Hepatocyte (in vitro differentiated cells): Measurements from ENCODE around the gene ACACB. TPM values are rescaled to one million over a fixed set of nuclear protein-coding genes. Genes with fewer than 3 reads are reported as not detected.

Source experiments
- DNase-seq: peaks from one replicate; pipeline ENCODE4 v3.0.0-alpha.2; 2016; ENCODE audit warnings: low spot score
- H2AFZ ChIP-seq: fragments of 200-600 bp; sonication (generic); 2 replicates; pipeline ENCODE4 v1.6.0; 2016; ENCODE audit warnings: antibody characterized with exemption, mild to moderate bottlenecking
- H3K27ac ChIP-seq: fragments of 200-600 bp; sonication (generic); 2 replicates; pipeline ENCODE4 v1.5.1; 2016; ENCODE audit warnings: mild to moderate bottlenecking
- H3K27me3 ChIP-seq: fragments of 200-600 bp; sonication (generic); 2 replicates; pipeline ENCODE4 v1.6.1; 2016
- H3K36me3 ChIP-seq: fragments of 200-600 bp; sonication (generic); replicated peaks from 2 replicates; pipeline ENCODE4 v1.5.1; 2016; ENCODE audit warnings: low read depth; ENCODE audit not compliant: insufficient read depth
- H3K4me1 ChIP-seq: fragments of 200-600 bp; sonication (generic); 2 replicates; pipeline ENCODE4 v1.5.1; 2016; ENCODE audit warnings: mild to moderate bottlenecking, moderate library complexity; ENCODE audit not compliant: insufficient read depth
- H3K4me2 ChIP-seq: fragments of 200-600 bp; sonication (generic); 2 replicates; pipeline ENCODE4 v1.6.0; 2016
- H3K4me3 ChIP-seq: fragments of 200-600 bp; sonication (generic); 2 replicates; pipeline ENCODE4 v1.5.1; 2016; ENCODE audit warnings: mild to moderate bottlenecking
- H3K79me2 ChIP-seq: fragments of 200-600 bp; sonication (generic); 2 replicates; pipeline ENCODE4 v1.6.0; 2017; ENCODE audit warnings: mild to moderate bottlenecking
- H3K9me2 ChIP-seq: fragments of 200-600 bp; sonication (generic); replicated peaks from 2 replicates; pipeline ENCODE4 v1.6.0; 2017; ENCODE audit warnings: mild to moderate bottlenecking; ENCODE audit not compliant: insufficient read depth
- H3K9me3 ChIP-seq: fragments of 200-600 bp; sonication (generic); 2 replicates; pipeline ENCODE4 v1.5.1; 2016; ENCODE audit warnings: low read depth, mild to moderate bottlenecking
- H4K20me1 ChIP-seq: fragments of 200-600 bp; sonication (generic); 2 replicates; pipeline ENCODE4 v1.6.0; 2016; ENCODE audit warnings: mild to moderate bottlenecking; ENCODE audit not compliant: insufficient read depth, poor library complexity, severe bottlenecking
- CTCF ChIP-seq: fragments of 200-600 bp; sonication (generic); IDR thresholded peaks from 2 replicates; pipeline ENCODE4 v1.5.1; 2016; ENCODE audit warnings: antibody characterized with exemption, mild to moderate bottlenecking; ENCODE audit not compliant: poor library complexity
- EZH2 ChIP-seq: fragments of 200-600 bp; sonication (generic); IDR thresholded peaks from 2 replicates; pipeline ENCODE4 v1.6.1; 2016; ENCODE audit warnings: antibody characterized with exemption, mild to moderate bottlenecking, borderline replicate concordance
- EZH2phosphoT487 ChIP-seq: fragments of 200-600 bp; sonication (generic); IDR thresholded peaks from one replicate; pipeline ENCODE4 v1.6.1; 2018; ENCODE audit warnings: antibody characterized with exemption, mild to moderate bottlenecking, low read depth, moderate library complexity; ENCODE audit not compliant: unreplicated experiment, severe bottlenecking
- WGBS: methylation state at CpG from one replicate; pipeline ENCODE4 v1.1.6; 2016; ENCODE audit warnings: low lambda C conversion rate; ENCODE audit errors: missing lambda C conversion rate; 5-methylcytosine and 5-hydroxymethylcytosine counted together
- polyA plus RNA-seq: library from polyadenylated mRNA; unstranded; fragments of >200 nt; fragmentation: Nextera tagmentation; extraction: Ambion mirVana; gene quantifications from 2 replicates; pipeline ENCODE4 v1.2.1, GENCODE V29; 2016
- total RNA-seq: library from RNA; depleted of rRNA; stranded (reverse); fragments of >200 nt; gene quantifications from 2 replicates; pipeline ENCODE4 v1.2.3, GENCODE V29; 2014

The ACACB gene
- total and polyA plus RNA-seq, 2 experiments from 2014 or later, result 3.9 to 9.3 TPM

- Histone ChIP-seq H3K4me1 (no peaks in the 10 kb centered on the region), H3K9me2 (no peaks in the 10 kb centered on the region), H3K27ac (no peak overlapping the region), H3K79me2 (no peaks in the 10 kb centered on the region), H3K4me3 (no peak overlapping the region), H3K4me2 (no peak overlapping the region), H3K36me3 (no peaks in the 10 kb centered on the region), H3K9me3 (no peaks in the 10 kb centered on the region), H4K20me1 (no peaks in the 10 kb centered on the region), H3K27me3 (no peaks in the 10 kb centered on the region), H2AFZ (no peak overlapping the region)
- no peak for TF ChIP-seq CTCF
- TF ChIP-seq EZH2phosphoT487, result no peak
- no peak for TF ChIP-seq EZH2
- no peak for DNase-seq
- WGBS, result 95% methylated on average over 17 of the region's 17 CpGs
These were observed 57.3 kb downstream of the ACACB start for GRCh38 chr12:109173443-109174240.

GRCh38 chr12:109174468-109174867 lies 58.1 kb downstream of the ACACB start:
- TF ChIP-seq EZH2, result no peak
- TF ChIP-seq CTCF, result no peak
- TF ChIP-seq EZH2phosphoT487, result no peak
- Histone ChIP-seq H3K4me3 (no peak overlapping the region), H3K9me2 (no peaks in the 10 kb centered on the region), H3K27me3 (no peaks in the 10 kb centered on the region), H2AFZ (no peak overlapping the region), H3K36me3 (no peaks in the 10 kb centered on the region), H3K4me2 (no peak overlapping the region), H3K27ac (no peak overlapping the region), H3K9me3 (no peaks in the 10 kb centered on the region), H3K79me2 (no peaks in the 10 kb centered on the region), H4K20me1 (no peaks in the 10 kb centered on the region), H3K4me1 (no peaks in the 10 kb centered on the region)
- no peak for DNase-seq
- 76% methylated on average over 1 of the region's 1 CpG for WGBS

GRCh38 chr12:109178532-109178931 lies 62.1 kb downstream of the ACACB start:
- no peaks in the 10 kb centered on the region for H4K20me1 ChIP-seq
- no peak for DNase-seq
- H3K36me3 ChIP-seq, result no peaks in the 10 kb centered on the region
- no peak overlapping the region for H3K4me3 ChIP-seq
- H2AFZ ChIP-seq, result no peak overlapping the region
- TF ChIP-seq EZH2 (no peak), EZH2phosphoT487 (no peak)
- H3K9me3 ChIP-seq, result no peaks in the 10 kb centered on the region
- no peak overlapping the region for H3K27ac ChIP-seq
- no peak overlapping the region for H3K4me2 ChIP-seq
- H3K79me2 ChIP-seq, result no peaks in the 10 kb centered on the region
- H3K4me1 ChIP-seq, result no peaks in the 10 kb centered on the region
- 81% methylated on average over 6 of the region's 6 CpGs for WGBS
- H3K27me3 ChIP-seq, result no peaks in the 10 kb centered on the region
- H3K9me2 ChIP-seq, result no peaks in the 10 kb centered on the region

- no peak overlapping the region for H2AFZ ChIP-seq
- DNase-seq, result no peak
- no peaks in the 10 kb centered on the region for H3K9me2 ChIP-seq
- H3K27me3 ChIP-seq, result no peaks in the 10 kb centered on the region
- no peak overlapping the region for H3K4me3 ChIP-seq
- H3K4me2 ChIP-seq, result no peak overlapping the region
- H3K9me3 ChIP-seq, result no peaks in the 10 kb centered on the region
- no peaks in the 10 kb centered on the region for H3K79me2 ChIP-seq
- H3K36me3 ChIP-seq, result no peaks in the 10 kb centered on the region
- TF ChIP-seq EZH2phosphoT487 (no peak), EZH2 (no peak), CTCF (no peak)
- 96% methylated on average over 6 of the region's 6 CpGs for WGBS
- H3K4me1 ChIP-seq, result no peaks in the 10 kb centered on the region
- no peaks in the 10 kb centered on the region for H4K20me1 ChIP-seq
- no peak overlapping the region for H3K27ac ChIP-seq
These were observed 63.5 kb downstream of the ACACB start for GRCh38 chr12:109179927-109180326.
